Heart left ventricle (tissue), 16 donors: ENCODE results near the gene POLR3B. TPM values are rescaled to one million over a fixed set of nuclear protein-coding genes. Genes with fewer than 3 reads are reported as not detected.

Experiments used
- ATAC-seq, 4 donors: fragments of 200-7000 bp; cut with Tn5 transposase; one replicate each; pipeline ENCODE4 v1.9.1; 2020 to 2022; ENCODE audit warnings: moderate library complexity in 4 of 4, mild to moderate bottlenecking in 3 of 4, moderate number of reproducible peaks in 1 of 4
- DNase-seq, 5 donors: peaks; one replicate each; pipeline ENCODE4 v3.0.0-alpha.2; 2020
- H3K27ac ChIP-seq, 12 donors: fragments of 200-600 bp; sonication (generic) in 4 of 12; one replicate each; pipeline versions ENCODE4 v1.5.0 to v1.8.0; 2016 to 2022; ENCODE audit warnings: mild to moderate bottlenecking in 2 of 12
- H3K27me3 ChIP-seq, 9 donors: fragments of 200-600 bp; sonication (generic) in 2 of 9; one replicate each; pipeline versions ENCODE4 v1.5.1 to v1.8.0; 2016 to 2022; ENCODE audit warnings: mild to moderate bottlenecking in 3 of 9
- H3K36me3 ChIP-seq, 9 donors: fragments of 200-600 bp; sonication (generic) in 2 of 9; one replicate each; pipeline versions ENCODE4 v1.5.0 to v1.8.0; 2018 to 2022; ENCODE audit warnings: mild to moderate bottlenecking in 2 of 9
- H3K4me1 ChIP-seq, 12 donors: fragments of 200-600 bp; sonication (generic) in 4 of 12; one replicate each; pipeline versions ENCODE4 v1.5.0 to v1.8.0; 2016 to 2022; ENCODE audit warnings: mild to moderate bottlenecking in 3 of 12
- H3K4me3 ChIP-seq, 12 donors: fragments of 200-600 bp; sonication (generic) in 4 of 12; one replicate each; pipeline versions ENCODE4 v1.5.0 to v1.8.0; 2017 to 2022; ENCODE audit warnings: mild to moderate bottlenecking in 9 of 12, moderate library complexity in 4 of 12
- H3K9me3 ChIP-seq, 12 donors: fragments of 200-600 bp; sonication (generic) in 4 of 12; one replicate each; pipeline versions ENCODE4 v1.5.0 to v1.8.0; 2016 to 2022; ENCODE audit warnings: mild to moderate bottlenecking in 1 of 12
- CTCF ChIP-seq, 12 donors: fragments of 200-600 bp; sonication (generic) in 4 of 12; IDR thresholded peaks; one replicate each; pipeline versions ENCODE4 v1.5.0 to v1.8.0; 2018 to 2022; ENCODE audit warnings: antibody characterized with exemption in 12 of 12, mild to moderate bottlenecking in 5 of 12
- POLR2A ChIP-seq, 2 donors: fragments of 450-650 bp; IDR thresholded peaks; one replicate each; pipeline ENCODE4 v1.6.1; 2017; ENCODE audit warnings: antibody characterized with exemption in 2 of 2, mild to moderate bottlenecking in 2 of 2, moderate library complexity in 2 of 2
- WGBS, 4 donors: extraction: QIAGEN DNeasy Blood & Tissue Kit in 2 of 4; methylation state at CpG; one replicate each; pipeline versions ENCODE4 v1.1.5 to v1.1.7; 2013 to 2018; 5-methylcytosine and 5-hydroxymethylcytosine counted together
- intact Hi-C, 10 donors: fragments of 100-400 bp; cut with DNase I; formaldehyde crosslinking; loops; one replicate each; pipeline versions ENCODE4 v1.11.1 to v1.14.2; 2022
- polyA plus RNA-seq, 2 donors: library from polyadenylated mRNA; stranded (reverse); fragments of 200-250 nt; gene quantifications; one replicate each; pipeline ENCODE4 v1.2.3, GENCODE V29; 2013
- total RNA-seq, 9 donors: library from RNA; depleted of rRNA in 2 of 9; stranded (reverse); fragments of >200 nt in 2 of 9; fragmentation: NEBNext Ultra II Directional in 3 of 9; extraction: Animal tissue kit (Norgen Biotek cat#: 25700) in 3 of 9; gene quantifications; one replicate each; pipeline versions ENCODE4 v1.1.0 to v1.2.4, GENCODE V29; 2016 to 2023
- donor health status: ischemic (EF 13 %, LVEDD 7.1; RV severe dilation, severe dysfunction).
- donor health status: healthy with polysubstance abuse.
- donor health status: DM: no; HTN: yes; CAD: no.
- donor health status: DM: no; HTN: no; CAD: no.
- donor health status: ischemic (EF 25% LVEDD 6.9; RV normal size, moderate dysfunction).
- donor health status: ischemic (EF 25% LVEDD 5.7; RV mildly dilated, moderate dysfunction).
- donor health status: healthy.
- donor health status: DM: yes; HTN: yes; CAD: no.
- donor health status: ischemic (EF 35%, LVEDD 5.7; RV mildly dilated, moderate dysfunction).
- donor health status: nonischemic (EF 11% LVEDD 7.7; RV severe dilation, severe dysfunction).
- donor health status: DM: yes; HTN: yes; CAD: no.
- donor health status: PGD.
- donor health status: ischemic (EF 29% LVEDD 5.4; RV normal size, mild dysfunction).
- donor health status: nonischemic (EF 23%, LVEDD 6.1; RV moderate dilation, normal function).

Gene POLR3B
- total and polyA plus RNA-seq, 11 donors, result 2.5 to 12.3 (median 9.1) TPM

- Histone ChIP-seq H3K9me3 (no peaks in the 10 kb centered on the region), H3K4me3 (no peak overlapping the region), H3K27ac (no peak overlapping the region), H3K27me3 (no peaks in the 10 kb centered on the region), H3K4me1 (peaks cover 0 to 25% (median 9%) of the 10 kb centered on the region in 12 donors), H3K36me3 (peaks cover 0 to 33% (median 16%) of the 10 kb centered on the region in 9 donors)
- intact Hi-C loops, result no loop called here
- ATAC-seq (no peak), DNase-seq (no peak)
- WGBS, 4 donors, result 74 to 79% (median 77%) methylated on average over 4 of the region's 4 CpGs
- no peak for TF ChIP-seq POLR2A (IDR thresholded peaks at IDR 0.05)
- TF ChIP-seq CTCF (IDR thresholded peaks at IDR 0.05), result no peak
These were observed 5.4 kb downstream of the POLR3B start for GRCh38 chr12:106362971-106363370.

- TF ChIP-seq CTCF (IDR thresholded peaks at IDR 0.05), result no peak
- no peak for TF ChIP-seq POLR2A (IDR thresholded peaks at IDR 0.05)
- no peak overlapping the region for H3K4me3 ChIP-seq
- H3K27me3 ChIP-seq, result no peaks in the 10 kb centered on the region
- H3K27ac ChIP-seq, result no peak overlapping the region
- no peak for DNase-seq
- H3K4me1 ChIP-seq, result peaks cover 0 to 16% (median 0%) of the 10 kb centered on the region in 12 donors
- intact Hi-C loops, result no loop called here
- no peaks in the 10 kb centered on the region for H3K9me3 ChIP-seq
- ATAC-seq, result no peak
- H3K36me3 ChIP-seq, result peaks cover 0 to 46% (median 24%) of the 10 kb centered on the region in 9 donors
- WGBS, 4 donors, result 95 to 96% (median 95%) methylated on average over 4 of the region's 4 CpGs
These were observed 6.7 kb downstream of the POLR3B start for GRCh38 chr12:106364261-106364660.

GRCh38 chr12:106369624-106370346 is 12.2 kb downstream of the POLR3B start:
- ATAC-seq, result no peak
- Histone ChIP-seq H3K9me3 (peaks cover 0 to 7% (median 0%) of the 10 kb centered on the region in 12 donors), H3K4me1 (no peaks in the 10 kb centered on the region), H3K27ac (no peak overlapping the region), H3K4me3 (no peak overlapping the region), H3K36me3 (peaks cover 0 to 72% (median 41%) of the 10 kb centered on the region in 9 donors), H3K27me3 (no peaks in the 10 kb centered on the region)
- no peak for TF ChIP-seq POLR2A (IDR thresholded peaks at IDR 0.05)
- TF ChIP-seq CTCF (IDR thresholded peaks at IDR 0.05), result no peak
- DNase-seq, result no peak
- 83 to 86% (median 85%) methylated on average over 6 of the region's 6 CpGs for WGBS, 4 donors
- intact Hi-C loops, result no loop called here

GRCh38 chr12:106378788-106379187 is 21.2 kb downstream of the POLR3B start:
- ATAC-seq (no peak), DNase-seq (no peak)
- Histone ChIP-seq H3K9me3 (peaks cover 0 to 14% (median 4%) of the 10 kb centered on the region in 12 donors), H3K4me3 (no peak overlapping the region), H3K4me1 (no peaks in the 10 kb centered on the region), H3K36me3 (peaks cover 0 to 90% (median 70%) of the 10 kb centered on the region in 9 donors), H3K27ac (no peak overlapping the region), H3K27me3 (no peaks in the 10 kb centered on the region)
- TF ChIP-seq CTCF (IDR thresholded peaks at IDR 0.05) (no peak), POLR2A (IDR thresholded peaks at IDR 0.05) (no peak)
- intact Hi-C loops, result no loop called here
- WGBS, 4 donors, result 81 to 84% (median 83%) methylated on average over 4 of the region's 4 CpGs
